NCI-H1092 treated with DMSO at 0.1 percent for 48 hours (cell line): ENCODE results near the gene ASCC1.
A peak's percentile ranks its signal among the peaks of the same experiment; 100 is the strongest.
"Not testable (repeated sequence)": the region's sequence is repeated elsewhere in the genome, so short reads cannot be mapped to it uniquely, and the experiment has no call there.

ENCODE experiments used
- DNase-seq: peaks from one replicate; lab custom pipeline; 2025; lab: John Stamatoyannopoulos, UW

The ASCC1 gene

GRCh38 chr10:72248468-72249151 is 32.5 kb upstream of the ASCC1 start:
- DNase-seq = no peak

DNA sequence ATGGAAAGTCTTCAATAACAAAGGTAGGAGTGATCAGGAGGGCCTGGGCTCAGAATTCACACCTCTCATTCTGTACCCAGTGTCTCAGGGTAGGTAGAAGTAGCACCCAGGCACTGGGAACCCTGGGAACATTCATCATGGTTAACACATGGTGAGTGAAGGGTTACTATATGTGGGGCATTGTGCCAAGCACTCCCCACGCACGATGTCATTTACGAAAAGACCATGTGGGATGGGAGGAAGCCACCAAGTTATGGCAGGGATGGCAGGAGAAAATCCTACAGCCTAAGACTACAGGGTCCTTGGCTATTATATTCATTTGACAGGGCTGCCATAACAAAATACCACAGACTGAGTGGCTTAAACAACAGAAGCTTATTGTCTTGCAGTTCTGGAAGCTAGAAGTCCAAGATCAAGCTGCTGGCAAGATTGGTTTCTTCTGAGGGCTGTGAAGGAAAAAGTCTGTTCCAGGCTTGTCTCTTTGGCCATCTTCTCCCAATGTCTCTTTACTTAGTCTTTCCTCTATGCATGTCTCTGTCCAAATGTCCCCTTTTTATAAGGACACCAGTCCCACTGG is 30.0 kb upstream of the ASCC1 start:
- DNase-seq = no peak

GRCh38 chr10:72244573-72245038 is 28.5 kb upstream of the ASCC1 start:
- no peak for DNase-seq

- no peak for DNase-seq
Measured at GRCh38 chr10:72243822-72244437, 27.9 kb upstream of the ASCC1 start.

DNA sequence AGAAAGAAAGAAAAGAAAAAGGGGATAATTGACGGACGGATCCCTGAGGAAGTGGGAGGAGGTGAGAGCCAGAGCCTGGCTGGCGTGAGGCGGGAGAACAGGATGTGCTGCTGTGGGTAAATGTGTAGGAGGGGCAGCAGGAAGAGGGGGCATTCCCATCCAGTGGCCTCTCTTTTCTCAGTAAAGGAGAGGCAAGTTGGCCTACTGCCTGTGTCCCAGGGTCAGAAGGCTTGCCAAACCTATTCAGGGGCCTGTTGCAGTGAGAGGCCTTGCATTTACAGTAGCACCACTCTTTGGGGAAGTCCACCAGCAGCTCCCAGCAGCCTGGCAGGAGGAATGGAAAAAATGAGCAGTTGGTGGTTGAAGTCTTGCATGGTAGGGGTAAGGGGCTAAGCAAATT is 26.6 kb upstream of the ASCC1 start:
- DNase-seq = no peak

DNA sequence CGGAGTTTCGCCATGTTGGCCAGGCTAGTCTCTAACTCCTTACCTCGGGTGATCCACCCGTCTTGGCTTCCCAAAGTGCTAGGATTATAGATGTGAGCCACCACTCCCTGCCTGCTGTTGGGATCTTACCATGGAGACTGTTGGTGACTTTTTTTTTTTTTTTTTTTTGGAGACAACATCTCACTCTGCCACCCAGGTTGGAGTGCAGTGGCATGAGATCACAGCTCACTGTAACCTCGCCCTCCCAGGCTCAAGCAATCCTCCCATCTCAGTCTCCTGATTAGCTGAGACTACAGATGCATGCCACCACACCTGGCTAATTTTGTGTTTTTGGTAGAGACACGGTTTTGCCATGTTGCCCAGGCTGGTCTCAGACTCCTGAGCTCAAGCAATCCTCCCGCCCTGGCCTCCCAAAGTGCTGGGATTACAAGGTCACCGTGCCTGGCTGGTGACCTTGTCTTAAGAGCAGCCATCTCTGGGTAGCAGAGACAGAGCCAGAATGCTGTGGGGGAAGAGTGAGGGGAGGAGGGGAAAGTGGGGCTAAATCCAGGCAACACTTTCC is 25.7 kb upstream of the ASCC1 start:
- DNase-seq = no peak

GRCh38 chr10:72240371-72240770 is 24.3 kb upstream of the ASCC1 start:
- DNase-seq = no peak

- DNase-seq = no peak
Measured at GRCh38 chr10:72239409-72239808, 23.3 kb upstream of the ASCC1 start.

DNA sequence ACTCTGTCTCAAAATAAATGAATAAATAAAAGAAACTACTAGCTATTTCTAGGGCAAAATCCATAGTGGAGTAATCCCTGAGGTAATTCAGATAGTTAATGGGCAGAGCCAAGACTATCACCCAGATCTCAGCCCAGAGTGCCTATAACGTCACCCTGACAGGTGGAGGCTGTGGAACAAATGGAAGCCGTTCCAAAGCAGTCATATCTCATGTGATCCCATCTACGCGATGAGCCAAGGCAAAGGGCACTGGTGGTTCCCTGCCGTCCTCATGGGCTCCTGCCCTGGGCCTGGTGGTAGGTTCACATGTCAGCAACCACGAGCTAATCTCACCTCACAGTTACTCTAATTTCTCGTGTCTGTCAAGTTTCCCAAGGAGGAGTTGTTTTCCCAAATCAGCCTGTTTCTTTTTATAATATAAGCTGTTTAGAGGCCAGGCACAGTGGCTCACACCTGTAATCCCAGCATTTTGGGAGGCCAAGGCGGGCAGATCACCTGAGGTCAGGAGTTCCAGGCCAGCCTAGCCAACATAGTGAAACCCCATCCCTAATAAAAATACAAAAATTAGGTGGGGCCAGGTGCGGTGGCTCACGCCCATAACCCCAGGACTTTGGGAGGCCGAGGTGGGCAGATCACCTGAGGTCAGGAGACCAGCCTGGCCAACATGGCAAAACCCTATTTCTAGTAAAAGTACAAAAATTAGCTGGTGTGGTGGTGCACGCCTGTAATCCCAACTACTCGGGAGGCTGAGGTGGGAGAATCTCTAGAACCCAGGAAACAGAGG is 22.5 kb upstream of the ASCC1 start:
- DNase-seq = no peak

DNA sequence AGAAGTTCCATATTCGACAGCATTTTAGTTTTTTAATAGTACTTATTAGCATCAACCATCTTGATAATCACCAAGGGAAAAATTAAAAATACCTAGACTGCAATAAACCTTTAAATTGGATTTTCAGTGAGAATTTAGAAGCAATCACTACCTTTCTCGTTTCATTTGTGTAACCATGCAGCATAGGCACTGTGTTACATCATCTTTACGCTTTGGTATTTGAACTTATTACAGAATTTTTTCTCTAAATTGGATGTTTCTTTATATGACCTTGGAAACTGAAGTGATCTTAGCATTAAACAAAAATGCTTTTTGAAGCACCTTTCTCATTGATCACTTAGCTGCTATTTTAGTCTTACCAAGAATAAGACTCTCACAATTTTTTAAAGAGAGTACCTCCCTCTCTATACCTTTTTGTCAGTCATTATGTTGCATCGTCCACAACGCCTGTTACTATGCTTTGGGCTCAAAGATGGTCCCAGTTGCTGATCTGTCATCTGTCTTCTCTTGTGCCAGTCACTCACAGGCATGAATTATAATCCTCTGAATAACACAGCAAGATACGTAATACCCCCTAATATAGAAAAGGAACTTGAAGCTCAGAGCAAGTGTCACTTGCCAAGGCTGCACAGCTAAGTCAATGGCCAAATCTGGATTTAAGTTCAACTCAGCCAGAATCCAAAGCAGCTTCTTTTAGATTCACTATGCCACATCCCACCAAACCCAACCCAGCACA is 19.6 kb upstream of the ASCC1 start:
- DNase-seq = no peak

DNA sequence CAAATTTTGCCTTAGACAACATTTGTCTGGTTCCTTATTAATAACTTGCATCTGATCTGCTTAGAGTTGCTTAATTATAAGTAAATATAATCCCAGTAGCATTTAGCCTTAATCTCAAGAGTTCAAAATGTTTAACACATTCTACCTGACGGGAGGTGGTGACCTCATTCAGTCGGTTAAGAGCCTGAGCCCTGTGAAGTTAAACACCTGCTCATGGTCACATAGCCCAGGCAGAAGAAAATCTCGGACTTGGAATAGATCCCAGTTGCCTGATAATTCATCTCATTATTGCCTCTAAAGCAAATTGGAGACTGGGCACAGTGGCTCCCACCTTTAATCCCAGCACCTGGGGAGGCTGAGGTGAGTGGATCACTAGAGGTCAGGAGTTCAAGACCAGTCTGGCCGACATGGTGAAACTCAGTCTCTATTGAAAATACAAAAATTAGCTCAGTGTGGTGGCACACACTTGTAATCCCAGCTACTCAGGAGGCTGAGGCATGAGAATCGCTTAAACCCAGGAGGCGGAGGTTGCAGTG is 18.6 kb upstream of the ASCC1 start:
- peak; percentile 35 for DNase-seq

DNA sequence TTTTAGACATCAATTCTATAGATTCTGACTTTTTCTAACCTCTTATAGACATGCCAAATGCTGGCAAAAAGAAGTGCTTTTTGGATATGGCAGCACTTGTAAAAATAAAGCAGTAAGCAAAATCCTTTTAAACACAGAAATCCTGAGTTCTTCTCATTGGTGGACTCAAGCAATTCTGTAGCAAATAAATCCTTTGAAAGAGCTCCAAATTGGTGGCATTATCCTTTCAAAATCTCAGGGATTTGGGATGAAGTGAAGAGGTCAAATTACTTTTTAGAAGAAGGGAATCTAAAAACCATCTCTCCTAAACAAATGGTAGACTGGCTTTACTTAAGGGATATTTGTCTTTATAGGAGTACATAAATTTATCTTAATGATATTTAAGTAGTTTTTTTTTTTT is 17.5 kb upstream of the ASCC1 start:
- no peak for DNase-seq

DNA sequence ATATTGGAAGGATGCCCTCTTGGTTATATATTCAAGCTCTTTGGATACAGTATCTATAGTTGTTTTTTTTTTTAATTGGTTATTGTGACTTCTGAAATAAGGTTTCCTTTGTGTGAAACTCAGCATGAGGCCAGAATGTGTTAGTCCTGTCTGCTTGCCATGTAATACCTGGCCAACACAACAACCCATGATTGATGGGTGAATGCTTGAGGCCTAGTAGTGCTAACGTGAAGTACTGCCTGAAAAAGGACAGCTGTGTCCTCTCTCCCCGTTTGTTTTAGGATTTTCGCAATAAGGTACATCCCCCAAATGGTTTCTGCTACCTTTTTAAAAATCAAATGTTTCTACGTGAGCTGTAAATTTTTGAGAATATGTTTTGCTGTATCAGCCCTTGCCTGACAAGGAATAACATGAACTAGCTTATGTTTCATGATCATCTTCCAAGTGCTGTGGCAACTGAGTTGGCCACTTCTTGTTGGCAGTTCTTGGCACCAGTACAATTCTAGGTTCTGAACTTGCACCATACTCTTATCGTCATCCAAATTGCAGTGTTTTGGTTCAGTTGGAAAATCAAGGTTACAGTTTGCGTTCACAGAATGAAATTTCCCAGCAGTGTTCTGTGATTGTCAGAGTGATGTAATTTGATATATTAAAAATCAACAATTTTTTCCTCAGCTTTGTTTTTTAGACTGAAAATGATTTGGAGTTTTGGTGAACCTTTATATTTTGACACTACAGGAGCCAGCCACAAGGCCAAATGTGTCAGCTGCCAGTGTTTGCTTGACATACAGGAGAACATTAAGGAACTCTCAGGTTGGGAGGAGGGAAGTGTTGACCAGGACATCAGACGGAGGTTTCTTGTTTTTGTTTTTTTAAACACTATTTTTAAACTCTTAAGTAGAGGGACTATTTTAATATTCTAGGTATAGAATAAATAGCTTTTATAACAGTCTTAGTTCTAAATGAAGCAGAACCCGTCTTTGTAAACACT is 13.5 kb upstream of the ASCC1 start:
- peak; percentile 76 for DNase-seq

GRCh38 chr10:72228318-72228751 is 12.3 kb upstream of the ASCC1 start:
- DNase-seq = peak; percentile 85

DNA sequence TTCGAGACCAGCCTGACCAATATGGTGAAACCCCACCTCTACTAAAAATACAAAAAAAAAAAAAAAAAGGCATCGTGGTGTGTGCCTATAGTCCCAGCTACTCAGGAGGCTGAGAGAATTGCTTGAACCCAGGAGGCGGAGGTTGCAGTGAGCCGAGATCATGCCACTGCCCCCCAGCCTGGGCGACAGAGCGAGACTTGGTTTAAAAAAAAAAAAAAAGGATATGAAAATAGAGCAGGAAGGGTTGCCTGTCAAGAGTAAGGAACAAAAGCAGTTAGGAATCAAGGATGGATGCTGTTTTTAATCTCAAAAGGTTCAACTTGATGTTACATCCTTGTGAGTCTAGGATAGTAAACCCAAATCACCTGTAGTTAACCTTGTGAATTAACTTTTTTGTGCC is 11.8 kb upstream of the ASCC1 start:
- no peak for DNase-seq

- no peak for DNase-seq
Measured at GRCh38 chr10:72226418-72227027, 10.4 kb upstream of the ASCC1 start.

DNA sequence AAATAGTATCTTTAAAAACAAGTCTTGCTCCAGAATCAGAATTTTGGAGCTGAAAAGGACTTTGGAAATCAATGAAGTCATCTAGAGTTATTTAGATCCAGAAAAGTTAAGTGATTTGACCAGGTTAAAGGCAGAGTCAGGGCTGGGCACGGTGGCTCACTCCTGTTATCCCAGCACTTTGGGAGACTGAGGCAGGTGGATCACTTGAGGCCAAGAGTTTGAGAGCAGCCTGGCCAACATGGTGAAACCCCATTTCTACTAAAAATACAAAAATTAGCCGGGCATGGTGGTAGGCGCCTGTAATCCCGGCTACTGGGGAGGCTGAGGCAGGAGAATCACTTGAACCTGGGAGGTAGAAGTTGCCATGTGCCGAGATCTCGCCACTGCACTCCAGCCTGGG is 8.1 kb upstream of the ASCC1 start:
- not testable (repeated sequence) for DNase-seq

GRCh38 chr10:72223743-72224101 is 7.6 kb upstream of the ASCC1 start:
- DNase-seq = no peak

- no peak for DNase-seq
Measured at GRCh38 chr10:72221278-72221677, 5.2 kb upstream of the ASCC1 start.

DNA sequence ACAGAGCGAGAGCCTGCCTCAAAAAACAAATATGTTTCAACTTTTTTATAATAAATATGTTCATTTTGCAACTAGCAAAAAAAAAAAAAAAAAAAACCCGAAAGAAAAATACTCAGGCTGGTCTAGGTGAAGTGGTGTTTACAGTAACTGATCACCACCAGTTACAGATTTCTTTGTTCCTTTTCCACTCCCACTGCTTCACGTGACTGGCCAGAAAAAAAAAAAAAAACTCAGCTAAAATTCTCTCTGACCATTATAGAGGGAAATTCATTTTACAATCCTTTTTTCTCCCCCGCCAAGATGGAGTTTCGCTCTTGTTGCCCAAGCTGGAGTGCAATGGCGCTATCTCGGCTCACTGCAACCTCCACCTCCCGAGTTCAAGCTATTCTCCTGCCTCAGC is 4.6 kb upstream of the ASCC1 start:
- DNase-seq = no peak
